Karpas-422 (cell line): ENCODE measurements around the gene FGF7. TPM values are rescaled to one million over a fixed set of nuclear protein-coding genes. Genes with fewer than 3 reads are reported as not detected.

Experiments used
- DNase-seq: peaks from one replicate; pipeline ENCODE4 v3.0.0-alpha.2; 2015
- H2AFZ ChIP-seq: fragments of 200-600 bp; sonication (generic); 2 replicates; pipeline ENCODE4 v1.6.1; 2014; ENCODE audit warnings: antibody characterized with exemption, low read length, mixed read lengths
- H3K27ac ChIP-seq: fragments of 200-600 bp; sonication (generic); 2 replicates; pipeline ENCODE4 v1.5.1; 2014; ENCODE audit warnings: mild to moderate bottlenecking, low read length, moderate library complexity
- H3K27me3 ChIP-seq: fragments of 200-600 bp; sonication (generic); 2 replicates; pipeline ENCODE4 v1.6.1; 2014; ENCODE audit warnings: low read length, mixed read lengths
- H3K36me3 ChIP-seq: fragments of 200-600 bp; sonication (generic); 2 replicates; pipeline ENCODE4 v1.6.1; 2014; ENCODE audit warnings: low read length, mixed read lengths; ENCODE audit not compliant: insufficient read depth
- H3K4me1 ChIP-seq: fragments of 200-600 bp; sonication (generic); 2 replicates; pipeline ENCODE4 v1.6.1; 2014; ENCODE audit warnings: mild to moderate bottlenecking, low read length, mixed read lengths
- H3K4me2 ChIP-seq: fragments of 200-600 bp; sonication (generic); 2 replicates; pipeline ENCODE4 v1.6.1; 2014; ENCODE audit warnings: low read length, low read depth, mild to moderate bottlenecking; ENCODE audit not compliant: poor library complexity, severe bottlenecking
- H3K4me3 ChIP-seq: fragments of 200-600 bp; sonication (generic); 2 replicates; pipeline ENCODE4 v1.5.1; 2014; ENCODE audit warnings: mild to moderate bottlenecking, antibody characterized with exemption, low read length, mixed read lengths
- H3K79me2 ChIP-seq: fragments of 200-600 bp; sonication (generic); 2 replicates; pipeline ENCODE4 v1.6.1; 2014; ENCODE audit warnings: mild to moderate bottlenecking, low read length, mixed read lengths
- H3K9ac ChIP-seq: fragments of 200-600 bp; sonication (generic); 2 replicates; pipeline ENCODE4 v1.6.0; 2014; ENCODE audit warnings: low read length
- H3K9me2 ChIP-seq: fragments of 200-600 bp; sonication (generic), shearing (Covaris generic); replicated peaks from 2 replicates; pipeline ENCODE4 v1.6.0; 2014; ENCODE audit warnings: mild to moderate bottlenecking, low read length, moderate library complexity; ENCODE audit not compliant: insufficient read depth
- H3K9me3 ChIP-seq: fragments of 300-700, 200-600 bp; sonication (generic); 2 replicates; pipeline ENCODE4 v1.6.1; 2014; ENCODE audit warnings: low read length, mixed read lengths
- H4K20me1 ChIP-seq: fragments of 200-600 bp; sonication (generic); 2 replicates; pipeline ENCODE4 v1.6.1; 2014; ENCODE audit warnings: mild to moderate bottlenecking, antibody characterized with exemption, low read length, low read depth; ENCODE audit not compliant: insufficient read depth
- total RNA-seq: library from RNA; depleted of rRNA; stranded (reverse); fragments of >200 nt; shearing (Covaris generic); gene quantifications from 2 replicates; pipeline ENCODE4 v1.2.3, GENCODE V29; 2014; ENCODE audit warnings: low replicate concordance

FGF7 gene
- total RNA-seq, 1 experiment from 2014 or later = 0.71 TPM

DNA sequence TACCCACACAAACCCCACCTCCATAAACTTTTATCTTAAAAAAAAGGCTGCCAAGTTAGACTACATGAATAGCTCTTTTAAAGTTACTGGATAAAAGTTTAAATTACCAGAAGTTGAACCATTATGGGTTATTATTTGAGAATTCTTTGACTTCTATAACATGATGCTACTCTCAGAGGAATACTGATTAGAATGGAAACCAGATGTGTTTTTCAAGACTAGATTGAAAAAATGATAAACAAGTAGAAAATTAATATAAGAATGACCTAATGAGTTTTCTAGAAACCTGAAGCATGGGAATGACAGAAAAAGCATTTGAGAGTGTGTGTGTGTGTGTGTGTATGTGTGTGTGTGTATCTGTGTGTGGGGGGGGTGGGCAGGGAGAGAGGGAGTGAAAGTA, 12.4 kb upstream of the FGF7 start:
- Histone ChIP-seq H3K4me1 (no peaks in the 10 kb centered on the region), H3K36me3 (no peaks in the 10 kb centered on the region), H3K9me3 (no peaks in the 10 kb centered on the region), H3K27me3 (0 out of 2 replicates have a peak, but pooled peaks cover 2% of the 10 kb centered on the region), H3K9me2 (no peaks in the 10 kb centered on the region), H3K27ac (no peak overlapping the region), H3K79me2 (no peaks in the 10 kb centered on the region), H4K20me1 (no peaks in the 10 kb centered on the region), H3K9ac (no peak overlapping the region), H3K4me2 (no peak overlapping the region), H2AFZ (no peak overlapping the region), H3K4me3 (no peak overlapping the region)
- no peak for DNase-seq

DNA sequence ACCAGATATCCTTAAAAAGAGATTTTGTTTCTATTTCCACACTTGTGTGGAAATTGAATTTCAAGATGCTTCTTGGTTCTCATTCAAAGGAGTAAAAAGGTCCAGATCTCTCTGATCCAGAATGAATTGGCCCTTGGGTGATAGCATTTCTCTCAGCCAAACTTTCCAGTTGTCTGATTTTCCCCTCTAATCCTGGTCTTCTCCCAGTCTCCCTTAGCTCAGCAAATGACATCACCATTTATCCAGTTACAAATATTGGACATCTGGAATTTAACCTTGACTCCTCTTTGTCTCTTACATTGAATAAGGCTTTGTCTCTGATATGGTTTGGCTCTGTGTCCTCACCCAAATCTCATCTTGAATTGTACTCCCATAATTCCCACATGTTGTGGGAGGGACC, 10.2 kb upstream of the FGF7 start:
- no peaks in the 10 kb centered on the region for H3K9me3 ChIP-seq
- H2AFZ ChIP-seq = no peak overlapping the region
- no peaks in the 10 kb centered on the region for H3K9me2 ChIP-seq
- H3K27me3 ChIP-seq = 0 out of 2 replicates have a peak, but pooled peaks cover 2% of the 10 kb centered on the region
- DNase-seq = no peak
- no peaks in the 10 kb centered on the region for H3K4me1 ChIP-seq
- no peak overlapping the region for H3K4me3 ChIP-seq
- no peak overlapping the region for H3K9ac ChIP-seq
- no peak overlapping the region for H3K4me2 ChIP-seq
- H3K79me2 ChIP-seq = no peaks in the 10 kb centered on the region
- H3K27ac ChIP-seq = no peak overlapping the region
- no peaks in the 10 kb centered on the region for H4K20me1 ChIP-seq
- H3K36me3 ChIP-seq = no peaks in the 10 kb centered on the region

DNA sequence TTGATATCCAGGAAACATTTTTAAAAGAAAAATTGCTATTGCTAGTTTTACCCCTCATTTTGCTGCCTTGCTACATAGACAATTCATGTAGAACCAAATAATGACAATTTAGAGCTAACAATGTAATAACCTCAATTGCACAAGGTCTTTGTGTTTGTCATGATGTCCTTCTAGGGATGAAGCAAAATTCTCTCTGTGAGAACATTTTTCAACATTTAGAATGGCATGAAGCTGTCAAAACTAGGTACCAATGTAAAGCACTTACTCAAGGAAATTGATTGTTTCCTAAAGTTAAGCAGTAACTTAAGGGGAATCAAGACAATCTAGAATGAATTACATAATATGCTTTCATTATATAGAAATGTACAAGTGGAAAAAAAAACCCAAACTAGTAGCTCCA, 7.9 kb upstream of the FGF7 start:
- Histone ChIP-seq H3K9me2 (no peaks in the 10 kb centered on the region), H3K27ac (no peak overlapping the region), H3K4me2 (no peak overlapping the region), H3K36me3 (no peaks in the 10 kb centered on the region), H3K9me3 (no peaks in the 10 kb centered on the region), H3K9ac (no peak overlapping the region), H4K20me1 (no peaks in the 10 kb centered on the region), H3K4me3 (no peak overlapping the region), H3K4me1 (no peaks in the 10 kb centered on the region), H3K27me3 (0 out of 2 replicates have a peak, but pooled peaks cover 2% of the 10 kb centered on the region), H3K79me2 (no peaks in the 10 kb centered on the region), H2AFZ (no peak overlapping the region)
- no peak for DNase-seq

DNA sequence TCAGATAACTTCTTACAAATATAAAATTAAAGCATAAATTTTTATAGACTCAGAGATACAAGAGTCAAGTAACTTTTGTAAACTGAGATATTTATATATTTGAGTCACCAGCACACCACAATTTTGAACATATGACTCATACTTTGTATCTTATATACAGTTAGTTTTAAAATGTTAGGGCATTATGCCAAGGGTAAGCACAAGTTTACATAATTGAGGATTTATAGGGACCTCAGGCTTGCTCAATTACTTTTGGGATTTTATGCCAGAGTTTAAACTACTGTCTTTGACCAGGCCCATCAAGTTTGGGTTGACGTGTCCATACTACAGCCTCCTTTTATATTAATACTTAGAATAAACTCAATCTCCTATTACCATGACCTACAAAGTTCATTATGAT, 7.4 kb upstream of the FGF7 start:
- Histone ChIP-seq H3K36me3 (no peaks in the 10 kb centered on the region), H3K9me3 (no peaks in the 10 kb centered on the region), H3K4me2 (no peak overlapping the region), H3K9me2 (no peaks in the 10 kb centered on the region), H3K9ac (no peak overlapping the region), H3K79me2 (no peaks in the 10 kb centered on the region), H4K20me1 (no peaks in the 10 kb centered on the region), H3K4me1 (no peaks in the 10 kb centered on the region), H3K4me3 (no peak overlapping the region), H3K27me3 (0 out of 2 replicates have a peak, but pooled peaks cover 2% of the 10 kb centered on the region), H3K27ac (no peak overlapping the region), H2AFZ (no peak overlapping the region)
- no peak for DNase-seq

DNA sequence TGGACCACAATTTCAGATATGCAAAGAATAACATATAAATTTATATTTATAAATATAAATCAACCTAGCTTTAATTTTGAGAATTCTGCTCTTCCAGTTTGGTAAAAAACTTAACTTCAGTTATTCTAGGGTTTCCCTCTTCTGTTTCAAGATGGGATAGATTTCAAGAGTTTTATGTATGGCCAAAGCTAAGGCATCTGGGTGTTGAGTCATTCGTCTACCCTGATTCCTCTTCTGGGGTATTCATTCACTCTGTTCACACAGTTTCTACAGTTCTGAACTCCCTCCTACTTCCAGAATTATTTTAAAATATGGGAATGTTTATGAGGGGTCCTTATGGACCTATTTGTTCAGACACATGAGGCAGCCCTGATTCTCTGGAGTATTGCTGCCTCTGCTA, 4.2 kb upstream of the FGF7 start:
- no peaks in the 10 kb centered on the region for H3K79me2 ChIP-seq
- no peak overlapping the region for H3K4me3 ChIP-seq
- 0 out of 2 replicates have a peak, but pooled peaks cover 2% of the 10 kb centered on the region for H3K27me3 ChIP-seq
- no peak overlapping the region for H3K27ac ChIP-seq
- no peak overlapping the region for H3K9ac ChIP-seq
- H2AFZ ChIP-seq = no peak overlapping the region
- H3K9me3 ChIP-seq = no peaks in the 10 kb centered on the region
- H3K9me2 ChIP-seq = no peaks in the 10 kb centered on the region
- H3K4me2 ChIP-seq = no peak overlapping the region
- H3K36me3 ChIP-seq = no peaks in the 10 kb centered on the region
- no peaks in the 10 kb centered on the region for H4K20me1 ChIP-seq
- no peaks in the 10 kb centered on the region for H3K4me1 ChIP-seq
- DNase-seq = no peak

DNA sequence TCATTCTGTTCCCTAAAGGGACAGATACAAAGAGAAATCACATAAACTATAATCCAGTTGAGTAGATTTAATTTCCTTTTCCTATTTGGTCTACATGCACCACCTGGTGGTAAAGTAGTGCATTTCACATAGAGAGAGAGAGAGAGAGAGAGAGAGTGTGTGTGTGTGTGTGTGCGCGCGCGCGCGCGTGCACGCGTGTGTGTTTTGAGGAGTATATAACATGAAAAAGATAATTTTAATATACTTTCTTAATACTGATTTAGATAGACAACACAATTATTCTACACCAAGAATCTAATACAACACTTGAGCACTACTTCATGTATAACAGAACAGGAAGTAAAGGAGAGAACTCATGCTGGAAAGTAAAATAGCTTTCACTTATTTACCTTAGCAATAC, 1.1 kb upstream of the FGF7 start:
- DNase-seq = peak; percentile 90
- H2AFZ ChIP-seq = peak overlapping the region; percentile 21; the same call in 1 of the 2 replicates
- no peak overlapping the region for H3K27ac ChIP-seq
- peak overlapping the region; percentile 44 for H3K4me3 ChIP-seq
- no peaks in the 10 kb centered on the region for H3K36me3 ChIP-seq
- H3K27me3 ChIP-seq = no peaks in the 10 kb centered on the region
- no peaks in the 10 kb centered on the region for H3K79me2 ChIP-seq
- H3K4me2 ChIP-seq = peak overlapping the region; percentile 58
- no peak overlapping the region for H3K9ac ChIP-seq
- H3K9me2 ChIP-seq = no peaks in the 10 kb centered on the region
- H3K9me3 ChIP-seq = no peaks in the 10 kb centered on the region
- H4K20me1 ChIP-seq = no peaks in the 10 kb centered on the region
- H3K4me1 ChIP-seq = no peaks in the 10 kb centered on the region

DNA sequence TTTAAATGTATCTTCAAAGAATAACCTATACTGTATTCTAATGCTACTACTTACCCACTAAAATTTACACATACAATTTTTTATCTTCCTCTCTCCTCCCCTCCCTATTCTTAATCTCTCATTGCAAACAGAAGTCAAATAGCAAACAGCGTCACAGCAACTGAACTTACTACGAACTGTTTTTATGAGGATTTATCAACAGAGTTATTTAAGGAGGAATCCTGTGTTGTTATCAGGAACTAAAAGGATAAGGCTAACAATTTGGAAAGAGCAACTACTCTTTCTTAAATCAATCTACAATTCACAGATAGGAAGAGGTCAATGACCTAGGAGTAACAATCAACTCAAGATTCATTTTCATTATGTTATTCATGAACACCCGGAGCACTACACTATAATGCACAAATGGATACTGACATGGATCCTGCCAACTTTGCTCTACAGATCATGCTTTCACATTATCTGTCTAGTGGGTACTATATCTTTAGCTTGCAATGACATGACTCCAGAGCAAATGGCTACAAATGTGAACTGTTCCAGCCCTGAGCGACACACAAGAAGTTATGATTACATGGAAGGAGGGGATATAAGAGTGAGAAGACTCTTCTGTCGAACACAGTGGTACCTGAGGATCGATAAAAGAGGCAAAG, 984 bp downstream of the FGF7 start:
- no peak overlapping the region for H3K9ac ChIP-seq
- H4K20me1 ChIP-seq = no peaks in the 10 kb centered on the region
- no peaks in the 10 kb centered on the region for H3K9me2 ChIP-seq

DNA sequence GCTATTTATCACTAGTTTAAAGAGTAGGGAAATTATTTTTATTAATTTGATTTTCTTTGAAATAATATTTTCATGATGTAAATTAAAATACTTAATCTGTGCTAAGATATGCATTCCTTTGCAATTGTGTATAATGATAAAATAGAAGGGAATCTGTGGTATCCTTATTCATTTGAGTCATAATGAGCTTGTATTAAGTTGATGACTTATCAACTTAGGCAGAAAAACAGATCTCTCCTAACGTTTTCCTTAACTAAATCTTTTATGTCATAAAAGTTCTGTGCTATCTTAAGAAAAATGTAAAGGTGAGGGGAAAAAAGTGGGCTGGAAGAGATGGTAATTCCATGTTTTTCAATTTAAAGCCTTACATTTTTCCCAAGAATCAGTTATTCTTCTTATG, 1.9 kb downstream of the FGF7 start:
- no peak overlapping the region for H2AFZ ChIP-seq
- H3K4me1 ChIP-seq = no peaks in the 10 kb centered on the region
- no peaks in the 10 kb centered on the region for H3K9me3 ChIP-seq
- H3K4me2 ChIP-seq = no peak overlapping the region
- no peaks in the 10 kb centered on the region for H4K20me1 ChIP-seq
- H3K9me2 ChIP-seq = no peaks in the 10 kb centered on the region
- no peaks in the 10 kb centered on the region for H3K79me2 ChIP-seq
- no peak overlapping the region for H3K4me3 ChIP-seq
- H3K27ac ChIP-seq = no peak overlapping the region
- no peak overlapping the region for H3K9ac ChIP-seq
- no peaks in the 10 kb centered on the region for H3K27me3 ChIP-seq
- H3K36me3 ChIP-seq = no peaks in the 10 kb centered on the region
- DNase-seq = no peak

More for the DNA sequence above, 984 bp downstream of the FGF7 start:
- Histone ChIP-seq H3K4me3 (no peak overlapping the region), H3K27ac (no peak overlapping the region), H3K4me2 (no peak overlapping the region), H3K27me3 (no peaks in the 10 kb centered on the region), H3K36me3 (no peaks in the 10 kb centered on the region), H3K9me3 (no peaks in the 10 kb centered on the region), H3K4me1 (no peaks in the 10 kb centered on the region), H3K79me2 (no peaks in the 10 kb centered on the region), H2AFZ (no peak overlapping the region)
- DNase-seq = no peak
